ENCODE results near the gene CSTF3.

GRCh38 chr11:33035011-33035410, 126.3 kb downstream of the CSTF3 start:
- TF ChIP-seq EZH2 (IDR thresholded peaks at IDR 0.05; ENCODE audit: borderline replicate concordance, low read length) (no peak), CTCF (IDR thresholded peaks at IDR 0.05; ENCODE audit: low read length) (no peak)
